GM06990 (cell line): ENCODE results near the gene SLC46A3.
"Not testable (repeated sequence)": the region's sequence is repeated elsewhere in the genome, so short reads cannot be mapped to it uniquely, and the experiment has no call there.

Experiments
- DNase-seq: peaks from one replicate; pipeline ENCODE4 v3.0.0-alpha.2; 2011; ENCODE audit not compliant: insufficient read length; ENCODE audit errors: extremely low read depth
- H3K27me3 ChIP-seq: replicated peaks from 2 replicates; pipeline ENCODE4 v1.6.0; 2011; ENCODE audit warnings: low read length; ENCODE audit not compliant: control insufficient read depth, insufficient read depth
- H3K36me3 ChIP-seq: 2 replicates; pipeline ENCODE4 v1.5.1; 2011; ENCODE audit warnings: low read length; ENCODE audit not compliant: control insufficient read depth, insufficient read depth
- H3K4me3 ChIP-seq: replicated peaks from 2 replicates; pipeline ENCODE4 v1.5.1; 2011; ENCODE audit warnings: low read depth, mild to moderate bottlenecking, control low read depth, low read length
- TF ChIP-seq, protein P1 (sequence below): IDR thresholded peaks from 2 replicates; pipeline ENCODE4 v1.5.1; 2011; ENCODE audit warnings: low read length, control low read depth, mild to moderate bottlenecking, inconsistent platforms; ENCODE audit not compliant: insufficient read depth, poor library complexity, severe bottlenecking

SLC46A3 gene

DNA sequence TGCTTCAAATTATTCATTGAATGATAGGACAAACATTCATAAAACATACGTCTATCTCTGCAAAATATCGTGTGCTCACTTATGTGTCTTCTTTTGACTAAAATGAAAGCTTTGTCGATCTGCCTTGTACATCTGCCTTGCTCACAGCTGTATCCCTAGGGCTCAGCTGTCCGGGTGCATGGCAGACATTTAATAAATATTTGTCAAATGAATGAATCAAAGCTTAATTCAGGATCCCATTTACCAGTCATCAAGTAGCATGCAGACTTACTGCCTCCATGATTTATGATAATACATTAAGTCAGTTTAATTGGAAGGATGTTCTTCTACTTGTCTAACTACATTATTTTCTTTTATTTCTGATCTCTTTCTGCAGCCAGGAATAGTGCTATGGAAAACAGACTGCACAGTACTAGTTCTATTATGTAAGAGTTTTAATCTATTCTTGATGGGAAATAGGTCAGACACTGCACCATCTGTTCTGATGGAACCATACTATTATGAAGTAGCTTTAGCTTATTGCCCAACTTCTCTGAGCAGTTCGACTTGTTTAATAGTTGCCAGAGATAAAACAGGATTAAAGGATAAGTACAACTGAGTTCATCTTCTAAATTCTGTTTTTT lies 13.2 kb downstream of the SLC46A3 start:
- peaks cover 3% of the 10 kb centered on the region; the same call in 1 of the 2 replicates for H3K36me3 ChIP-seq
- no peak for DNase-seq
- H3K27me3 ChIP-seq, result no peaks in the 10 kb centered on the region
- no peak overlapping the region for H3K4me3 ChIP-seq
- TF ChIP-seq, protein P1, sequence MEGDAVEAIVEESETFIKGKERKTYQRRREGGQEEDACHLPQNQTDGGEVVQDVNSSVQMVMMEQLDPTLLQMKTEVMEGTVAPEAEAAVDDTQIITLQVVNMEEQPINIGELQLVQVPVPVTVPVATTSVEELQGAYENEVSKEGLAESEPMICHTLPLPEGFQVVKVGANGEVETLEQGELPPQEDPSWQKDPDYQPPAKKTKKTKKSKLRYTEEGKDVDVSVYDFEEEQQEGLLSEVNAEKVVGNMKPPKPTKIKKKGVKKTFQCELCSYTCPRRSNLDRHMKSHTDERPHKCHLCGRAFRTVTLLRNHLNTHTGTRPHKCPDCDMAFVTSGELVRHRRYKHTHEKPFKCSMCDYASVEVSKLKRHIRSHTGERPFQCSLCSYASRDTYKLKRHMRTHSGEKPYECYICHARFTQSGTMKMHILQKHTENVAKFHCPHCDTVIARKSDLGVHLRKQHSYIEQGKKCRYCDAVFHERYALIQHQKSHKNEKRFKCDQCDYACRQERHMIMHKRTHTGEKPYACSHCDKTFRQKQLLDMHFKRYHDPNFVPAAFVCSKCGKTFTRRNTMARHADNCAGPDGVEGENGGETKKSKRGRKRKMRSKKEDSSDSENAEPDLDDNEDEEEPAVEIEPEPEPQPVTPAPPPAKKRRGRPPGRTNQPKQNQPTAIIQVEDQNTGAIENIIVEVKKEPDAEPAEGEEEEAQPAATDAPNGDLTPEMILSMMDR, result no peak

DNA sequence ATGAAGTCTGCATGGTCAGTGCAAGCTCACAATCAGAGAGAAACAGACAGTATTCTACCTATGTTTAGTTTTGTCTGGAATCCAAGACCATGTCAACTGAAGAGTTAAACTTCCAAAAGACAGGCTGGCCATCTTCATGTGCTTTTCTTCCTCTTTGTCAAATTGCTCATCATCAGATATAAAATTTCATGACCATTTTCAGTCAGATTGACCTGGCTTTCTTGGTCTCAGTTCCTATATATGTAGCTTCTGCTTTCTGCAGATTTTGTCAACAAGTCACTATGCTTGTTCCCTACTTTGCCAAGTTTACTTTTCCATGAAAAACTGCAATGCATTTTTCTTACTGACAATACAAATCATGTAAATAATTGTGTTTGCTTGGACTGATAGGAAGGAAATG lies 13.9 kb downstream of the SLC46A3 start:
- no peaks in the 10 kb centered on the region for H3K36me3 ChIP-seq
- H3K27me3 ChIP-seq, result no peaks in the 10 kb centered on the region
- no peak overlapping the region for H3K4me3 ChIP-seq
- TF ChIP-seq, protein P1, result no peak
- no peak for DNase-seq

DNA sequence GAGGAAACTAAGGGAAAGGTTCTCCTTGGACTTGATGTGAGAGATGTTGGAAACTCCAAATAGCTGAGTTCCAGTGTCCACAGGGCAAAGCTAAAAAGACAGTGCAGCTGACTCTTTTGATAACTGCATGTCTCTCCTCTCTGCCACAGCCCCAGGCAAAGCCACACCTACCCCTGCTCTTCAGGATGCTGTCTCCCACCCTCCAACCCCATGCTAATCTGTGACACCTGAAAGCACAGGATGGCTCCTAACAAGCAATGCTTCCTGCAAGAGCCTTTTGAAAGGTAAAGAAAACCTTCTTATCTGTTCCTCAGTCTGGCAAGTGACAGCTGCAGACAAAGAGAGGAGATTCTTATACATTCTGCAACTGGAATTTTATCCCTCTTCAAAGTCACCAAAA lies 14.5 kb downstream of the SLC46A3 start:
- Histone ChIP-seq H3K4me3 (no peak overlapping the region), H3K27me3 (no peaks in the 10 kb centered on the region), H3K36me3 (no peaks in the 10 kb centered on the region)
- TF ChIP-seq, protein P1, result no peak
- DNase-seq, result no peak

DNA sequence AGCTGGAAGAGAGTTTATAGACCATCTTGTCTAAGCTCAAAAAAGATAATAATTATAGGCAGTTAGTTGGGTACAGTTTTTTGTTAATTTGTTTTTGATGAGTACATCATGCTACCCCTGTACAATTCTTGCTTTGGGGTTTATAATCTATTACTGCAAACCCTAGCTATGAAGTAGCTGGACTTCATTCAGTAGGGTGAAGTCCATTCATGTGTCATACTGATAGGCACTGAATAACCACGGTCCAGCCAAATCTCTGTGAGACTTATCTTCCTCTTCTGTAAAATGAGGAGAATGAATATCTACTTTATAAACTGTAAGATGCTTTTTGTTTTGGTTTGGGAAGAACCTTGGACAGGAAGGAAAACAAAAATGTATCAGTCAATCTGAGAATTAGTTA lies 19.5 kb downstream of the SLC46A3 start:
- DNase-seq, result no peak
- Histone ChIP-seq H3K27me3 (no peaks in the 10 kb centered on the region), H3K36me3 (no peaks in the 10 kb centered on the region), H3K4me3 (no peak overlapping the region)
- TF ChIP-seq, protein P1, result no peak

DNA sequence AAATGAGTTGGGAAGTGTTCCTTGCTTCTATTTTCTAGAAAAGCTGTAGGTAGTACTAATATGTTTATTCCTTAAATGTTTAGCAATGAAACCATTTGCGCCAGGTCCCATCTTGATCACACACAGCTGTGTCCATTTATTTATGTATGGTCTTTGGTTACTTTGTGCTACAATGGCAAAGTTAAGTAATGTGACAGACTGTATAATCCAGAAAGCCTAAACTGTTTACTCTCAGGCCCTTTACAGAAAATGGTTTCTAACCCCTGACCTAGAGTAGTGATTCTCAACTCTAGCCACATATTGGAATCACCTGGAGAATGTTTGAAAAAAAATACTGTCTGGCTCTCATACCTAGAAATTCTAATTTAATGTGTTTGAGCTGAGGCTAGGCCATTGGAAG lies 21.3 kb downstream of the SLC46A3 start:
- no peak for DNase-seq
- Histone ChIP-seq H3K27me3 (no peaks in the 10 kb centered on the region), H3K4me3 (no peak overlapping the region), H3K36me3 (no peaks in the 10 kb centered on the region)
- TF ChIP-seq, protein P1, result no peak

DNA sequence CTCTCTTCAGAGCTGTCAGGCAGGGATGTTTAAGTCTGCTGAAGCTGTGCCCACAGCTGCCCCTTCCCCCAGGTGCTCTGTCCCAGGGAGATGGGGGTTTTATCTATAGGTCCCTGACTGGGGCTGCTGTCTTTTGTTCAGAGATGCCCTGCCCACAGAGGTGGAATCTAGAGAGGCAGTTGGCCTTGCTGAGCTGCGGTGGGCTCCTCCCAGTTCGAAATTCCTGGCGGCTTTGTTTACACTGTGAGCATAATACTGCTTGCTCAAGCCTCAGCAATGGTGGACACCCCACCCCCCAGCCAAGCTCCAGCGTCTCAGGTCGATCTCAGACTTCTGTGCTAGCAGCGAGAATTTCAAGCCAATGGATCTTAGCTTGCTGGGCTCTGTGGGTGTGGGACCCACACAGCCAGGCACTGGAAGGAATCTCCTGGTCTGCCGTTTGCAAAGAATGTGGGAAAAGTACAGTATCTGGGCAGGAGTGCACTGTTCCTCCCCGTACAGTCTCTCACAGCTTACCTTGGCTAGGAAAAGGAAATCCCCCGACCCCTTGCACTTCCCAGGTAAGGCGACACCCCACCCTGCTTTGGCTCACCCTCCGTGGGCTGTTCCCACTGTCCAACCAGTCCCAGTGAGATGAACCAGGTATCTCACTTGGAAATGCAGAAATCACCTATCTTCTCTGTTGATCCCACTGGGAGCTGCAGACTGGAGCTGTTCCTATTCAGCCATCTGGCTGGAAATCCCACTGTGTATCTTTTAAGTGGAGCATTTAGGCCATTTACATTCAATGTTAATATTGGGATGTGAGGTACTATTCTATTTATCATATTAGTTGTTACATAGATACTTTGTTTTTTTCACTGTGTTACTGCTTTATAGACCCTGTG lies 24.9 kb downstream of the SLC46A3 start:
- H3K4me3 ChIP-seq, DNase-seq: not testable (repeated sequence)

More for the DNA sequence above, 24.9 kb downstream of the SLC46A3 start:
- H3K36me3 ChIP-seq, H3K27me3 ChIP-seq: not testable (repeated sequence)
